HepG2 (cell line): ENCODE measurements around the gene BAIAP2L1. TPM values are rescaled to one million over a fixed set of nuclear protein-coding genes. Genes with fewer than 3 reads are reported as not detected.

Source experiments
- FOXO1 ChIP-seq: sonication (generic); formaldehyde crosslinking; IDR thresholded peaks from 2 replicates; pipeline ENCODE4 v1.4.0; 2020; ENCODE audit warnings: missing genetic modification reagents
- HOXA3 ChIP-seq: sonication (generic); formaldehyde crosslinking; IDR thresholded peaks from 2 replicates; pipeline ENCODE4 v1.5.0; 2020; ENCODE audit warnings: missing genetic modification reagents
- NR2C2 ChIP-seq: sonication (generic); formaldehyde crosslinking; IDR thresholded peaks from 2 replicates; pipeline ENCODE4 v1.4.0; 2020; ENCODE audit warnings: missing genetic modification reagents, mild to moderate bottlenecking, moderate library complexity, borderline replicate concordance
- POLR2A ChIP-seq, 2 experiments: IDR thresholded peaks; 2 replicates each; pipeline ENCODE4 v1.6.1; 2011; ENCODE audit warnings: low read depth in 2 of 2, low read length in 2 of 2, mild to moderate bottlenecking in 1 of 2, moderate library complexity in 1 of 2; ENCODE audit not compliant: insufficient read depth in 1 of 2
- ZFX ChIP-seq: sonication (generic); formaldehyde crosslinking; IDR thresholded peaks from 2 replicates; pipeline ENCODE4 v1.4.0; 2020; ENCODE audit warnings: mild to moderate bottlenecking, low read depth, missing genetic modification reagents, moderate library complexity
- ZNF605 ChIP-seq: sonication (generic); formaldehyde crosslinking; IDR thresholded peaks from 2 replicates; pipeline ENCODE4 v1.8.0; 2022; ENCODE audit warnings: mild to moderate bottlenecking, missing genetic modification reagents
- polyA plus RNA-seq, 8 experiments: library from polyadenylated mRNA; depleted of rRNA in 3 of 8; stranded (reverse) in 7 of 8; unstranded in 1 of 8; fragments of >200 nt; fragmentation: Illumina TruSeq in 4 of 8; extraction: Trizol in 4 of 8; gene quantifications; 2 replicates each; pipeline versions ENCODE4 v1.2.1 to v1.2.3, GENCODE V29; 2011 to 2016; ENCODE audit warnings: low read depth in 4 of 8, missing spikeins in 1 of 8, mixed read lengths in 1 of 8; ENCODE audit not compliant: insufficient read depth in 1 of 8
- total RNA-seq, 5 experiments: library from RNA; depleted of rRNA; stranded (reverse); fragments of >200 nt; fragmentation: Illumina TruSeq; extraction: Trizol; gene quantifications; 2 replicates each; pipeline ENCODE4 v1.2.3, GENCODE V29; 2016; ENCODE audit warnings: low read depth in 1 of 5
- TF ChIP-seq, protein P1 (sequence below): sonication (generic); formaldehyde crosslinking; IDR thresholded peaks from 2 replicates; pipeline ENCODE4 v1.5.0; 2020; ENCODE audit warnings: mild to moderate bottlenecking, missing genetic modification reagents, borderline replicate concordance
- TF ChIP-seq, protein P2 (sequence below): sonication (generic); formaldehyde crosslinking; IDR thresholded peaks from 2 replicates; pipeline ENCODE4 v1.8.0; 2022; ENCODE audit warnings: missing genetic modification reagents, mild to moderate bottlenecking, moderate library complexity, borderline replicate concordance
- TF ChIP-seq, protein P3 (sequence below): IDR thresholded peaks from 2 replicates; pipeline ENCODE4 v1.6.1; 2016; ENCODE audit warnings: control low read depth
- TF ChIP-seq, protein P4 (sequence below), 2 experiments: fragments of 450-650 bp in 1 of 2; sonication (generic) in 1 of 2; formaldehyde crosslinking in 1 of 2; IDR thresholded peaks; 2 replicates each; pipeline versions ENCODE4 v1.6.1 to v1.8.0; 2016 to 2022; ENCODE audit warnings: antibody characterized with exemption in 1 of 2, mild to moderate bottlenecking in 1 of 2, missing genetic modification reagents in 1 of 2

Gene BAIAP2L1
- total and polyA plus RNA-seq, 2 of the 13 experiments (the other 11 are each of a cell fraction or from before 2014, with no cell fraction given), result 13.0 to 21.5 TPM

DNA sequence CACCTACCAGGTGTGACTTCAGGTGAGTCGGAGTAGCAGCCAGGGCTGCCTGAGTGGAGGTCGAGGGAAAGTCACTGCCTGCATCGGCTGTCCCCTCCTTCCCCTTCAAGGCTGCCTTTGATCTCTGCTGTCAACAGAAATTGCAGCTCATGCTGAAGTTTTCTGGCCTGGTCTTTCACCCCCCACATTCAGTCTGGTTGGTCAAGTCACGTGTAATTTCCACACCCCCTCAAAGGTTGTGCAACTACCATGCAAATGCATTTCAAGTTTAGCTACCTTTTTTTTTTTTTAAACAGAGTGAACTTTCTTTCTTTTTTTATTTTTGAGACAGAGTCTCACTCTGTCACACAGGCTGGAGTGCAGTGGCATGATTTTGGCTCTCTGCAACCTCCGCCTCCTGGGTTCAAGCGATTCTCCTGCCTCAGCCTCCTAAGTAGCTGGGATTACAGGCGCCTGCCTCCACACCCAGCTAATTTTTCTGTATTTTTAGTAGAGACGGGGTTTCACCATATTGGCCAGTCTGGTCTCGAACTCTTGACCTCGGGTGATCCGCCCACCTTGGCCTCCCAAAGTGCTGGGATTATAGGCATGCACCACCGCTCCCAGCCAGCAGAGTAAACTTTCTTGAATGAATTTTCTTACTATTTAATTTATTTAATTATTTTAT is 16.8 kb upstream of the BAIAP2L1 start (continued):
- TF ChIP-seq, protein P1, sequence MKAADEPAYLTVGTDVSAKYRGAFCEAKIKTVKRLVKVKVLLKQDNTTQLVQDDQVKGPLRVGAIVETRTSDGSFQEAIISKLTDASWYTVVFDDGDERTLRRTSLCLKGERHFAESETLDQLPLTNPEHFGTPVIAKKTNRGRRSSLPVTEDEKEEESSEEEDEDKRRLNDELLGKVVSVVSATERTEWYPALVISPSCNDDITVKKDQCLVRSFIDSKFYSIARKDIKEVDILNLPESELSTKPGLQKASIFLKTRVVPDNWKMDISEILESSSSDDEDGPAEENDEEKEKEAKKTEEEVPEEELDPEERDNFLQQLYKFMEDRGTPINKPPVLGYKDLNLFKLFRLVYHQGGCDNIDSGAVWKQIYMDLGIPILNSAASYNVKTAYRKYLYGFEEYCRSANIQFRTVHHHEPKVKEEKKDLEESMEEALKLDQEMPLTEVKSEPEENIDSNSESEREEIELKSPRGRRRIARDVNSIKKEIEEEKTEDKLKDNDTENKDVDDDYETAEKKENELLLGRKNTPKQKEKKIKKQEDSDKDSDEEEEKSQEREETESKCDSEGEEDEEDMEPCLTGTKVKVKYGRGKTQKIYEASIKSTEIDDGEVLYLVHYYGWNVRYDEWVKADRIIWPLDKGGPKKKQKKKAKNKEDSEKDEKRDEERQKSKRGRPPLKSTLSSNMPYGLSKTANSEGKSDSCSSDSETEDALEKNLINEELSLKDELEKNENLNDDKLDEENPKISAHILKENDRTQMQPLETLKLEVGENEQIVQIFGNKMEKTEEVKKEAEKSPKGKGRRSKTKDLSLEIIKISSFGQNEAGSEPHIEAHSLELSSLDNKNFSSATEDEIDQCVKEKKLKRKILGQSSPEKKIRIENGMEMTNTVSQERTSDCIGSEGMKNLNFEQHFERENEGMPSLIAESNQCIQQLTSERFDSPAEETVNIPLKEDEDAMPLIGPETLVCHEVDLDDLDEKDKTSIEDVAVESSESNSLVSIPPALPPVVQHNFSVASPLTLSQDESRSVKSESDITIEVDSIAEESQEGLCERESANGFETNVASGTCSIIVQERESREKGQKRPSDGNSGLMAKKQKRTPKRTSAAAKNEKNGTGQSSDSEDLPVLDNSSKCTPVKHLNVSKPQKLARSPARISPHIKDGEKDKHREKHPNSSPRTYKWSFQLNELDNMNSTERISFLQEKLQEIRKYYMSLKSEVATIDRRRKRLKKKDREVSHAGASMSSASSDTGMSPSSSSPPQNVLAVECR, result peak; percentile 56; the same call in 1 of the 2 replicates
- TF ChIP-seq HOXA3 (CRISPR knock-in tag) (peak; percentile 71; the same call in 1 of the 2 replicates), ZFX (CRISPR knock-in tag) (peak; percentile 54), NR2C2 (CRISPR knock-in tag) (0 out of 2 replicates have a peak, but pooled peaks have one; percentile 64), FOXO1 (CRISPR knock-in tag) (peak; percentile 92), ZNF605 (CRISPR knock-in tag) (peak; percentile 74; the same call in 1 of the 2 replicates), POLR2A (IDR thresholded peaks at IDR 0.05; ENCODE audit: insufficient read depth in 1 of 2, low read depth in 2 of 2, low read length in 2 of 2) (peak; percentile 49 to 57; a peak in 3 of 4 replicates)
- TF ChIP-seq, protein P2, sequence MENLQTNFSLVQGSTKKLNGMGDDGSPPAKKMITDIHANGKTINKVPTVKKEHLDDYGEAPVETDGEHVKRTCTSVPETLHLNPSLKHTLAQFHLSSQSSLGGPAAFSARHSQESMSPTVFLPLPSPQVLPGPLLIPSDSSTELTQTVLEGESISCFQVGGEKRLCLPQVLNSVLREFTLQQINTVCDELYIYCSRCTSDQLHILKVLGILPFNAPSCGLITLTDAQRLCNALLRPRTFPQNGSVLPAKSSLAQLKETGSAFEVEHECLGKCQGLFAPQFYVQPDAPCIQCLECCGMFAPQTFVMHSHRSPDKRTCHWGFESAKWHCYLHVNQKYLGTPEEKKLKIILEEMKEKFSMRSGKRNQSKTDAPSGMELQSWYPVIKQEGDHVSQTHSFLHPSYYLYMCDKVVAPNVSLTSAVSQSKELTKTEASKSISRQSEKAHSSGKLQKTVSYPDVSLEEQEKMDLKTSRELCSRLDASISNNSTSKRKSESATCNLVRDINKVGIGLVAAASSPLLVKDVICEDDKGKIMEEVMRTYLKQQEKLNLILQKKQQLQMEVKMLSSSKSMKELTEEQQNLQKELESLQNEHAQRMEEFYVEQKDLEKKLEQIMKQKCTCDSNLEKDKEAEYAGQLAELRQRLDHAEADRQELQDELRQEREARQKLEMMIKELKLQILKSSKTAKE (CRISPR knock-in tag), result peak; percentile 81; the same call in 1 of the 2 replicates
- TF ChIP-seq, protein P3, sequence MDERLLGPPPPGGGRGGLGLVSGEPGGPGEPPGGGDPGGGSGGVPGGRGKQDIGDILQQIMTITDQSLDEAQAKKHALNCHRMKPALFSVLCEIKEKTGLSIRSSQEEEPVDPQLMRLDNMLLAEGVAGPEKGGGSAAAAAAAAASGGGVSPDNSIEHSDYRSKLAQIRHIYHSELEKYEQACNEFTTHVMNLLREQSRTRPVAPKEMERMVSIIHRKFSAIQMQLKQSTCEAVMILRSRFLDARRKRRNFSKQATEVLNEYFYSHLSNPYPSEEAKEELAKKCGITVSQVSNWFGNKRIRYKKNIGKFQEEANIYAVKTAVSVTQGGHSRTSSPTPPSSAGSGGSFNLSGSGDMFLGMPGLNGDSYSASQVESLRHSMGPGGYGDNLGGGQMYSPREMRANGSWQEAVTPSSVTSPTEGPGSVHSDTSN (CRISPR knock-in tag), result 0 out of 2 replicates have a peak, but pooled peaks have one; percentile 41
- TF ChIP-seq, protein P4, sequence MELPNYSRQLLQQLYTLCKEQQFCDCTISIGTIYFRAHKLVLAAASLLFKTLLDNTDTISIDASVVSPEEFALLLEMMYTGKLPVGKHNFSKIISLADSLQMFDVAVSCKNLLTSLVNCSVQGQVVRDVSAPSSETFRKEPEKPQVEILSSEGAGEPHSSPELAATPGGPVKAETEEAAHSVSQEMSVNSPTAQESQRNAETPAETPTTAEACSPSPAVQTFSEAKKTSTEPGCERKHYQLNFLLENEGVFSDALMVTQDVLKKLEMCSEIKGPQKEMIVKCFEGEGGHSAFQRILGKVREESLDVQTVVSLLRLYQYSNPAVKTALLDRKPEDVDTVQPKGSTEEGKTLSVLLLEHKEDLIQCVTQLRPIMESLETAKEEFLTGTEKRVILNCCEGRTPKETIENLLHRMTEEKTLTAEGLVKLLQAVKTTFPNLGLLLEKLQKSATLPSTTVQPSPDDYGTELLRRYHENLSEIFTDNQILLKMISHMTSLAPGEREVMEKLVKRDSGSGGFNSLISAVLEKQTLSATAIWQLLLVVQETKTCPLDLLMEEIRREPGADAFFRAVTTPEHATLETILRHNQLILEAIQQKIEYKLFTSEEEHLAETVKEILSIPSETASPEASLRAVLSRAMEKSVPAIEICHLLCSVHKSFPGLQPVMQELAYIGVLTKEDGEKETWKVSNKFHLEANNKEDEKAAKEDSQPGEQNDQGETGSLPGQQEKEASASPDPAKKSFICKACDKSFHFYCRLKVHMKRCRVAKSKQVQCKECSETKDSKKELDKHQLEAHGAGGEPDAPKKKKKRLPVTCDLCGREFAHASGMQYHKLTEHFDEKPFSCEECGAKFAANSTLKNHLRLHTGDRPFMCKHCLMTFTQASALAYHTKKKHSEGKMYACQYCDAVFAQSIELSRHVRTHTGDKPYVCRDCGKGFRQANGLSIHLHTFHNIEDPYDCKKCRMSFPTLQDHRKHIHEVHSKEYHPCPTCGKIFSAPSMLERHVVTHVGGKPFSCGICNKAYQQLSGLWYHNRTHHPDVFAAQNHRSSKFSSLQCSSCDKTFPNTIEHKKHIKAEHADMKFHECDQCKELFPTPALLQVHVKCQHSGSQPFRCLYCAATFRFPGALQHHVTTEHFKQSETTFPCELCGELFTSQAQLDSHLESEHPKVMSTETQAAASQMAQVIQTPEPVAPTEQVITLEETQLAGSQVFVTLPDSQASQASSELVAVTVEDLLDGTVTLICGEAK (IDR thresholded peaks at IDR 0.05), result peak; percentile 31; the same call in 1 of the 2 replicates
- TF ChIP-seq, protein P4 (CRISPR knock-in tag; IDR thresholded peaks at IDR 0.05), result peak; percentile 60; the same call in 1 of the 2 replicates
